Uterus (tissue), 2 donors: ENCODE results near the gene SCYGR6.

Experiments
- CTCF ChIP-seq, 4 experiments: fragments of 200-600 bp in 2 of 4; fragments of 450-650 bp in 2 of 4; sonication (generic) in 2 of 4; IDR thresholded peaks; one replicate each; pipeline ENCODE4 v1.5.1; 2016 to 2019; ENCODE audit warnings: antibody characterized with exemption in 4 of 4, mild to moderate bottlenecking in 2 of 4, moderate library complexity in 1 of 4
- POLR2A ChIP-seq, 2 donors: fragments of 450-650 bp; IDR thresholded peaks; one replicate each; pipeline ENCODE4 v1.6.1; 2016; ENCODE audit warnings: antibody characterized with exemption in 2 of 2, mild to moderate bottlenecking in 1 of 2, moderate library complexity in 1 of 2

- TF ChIP-seq CTCF (IDR thresholded peaks at IDR 0.05) (no peak), POLR2A (IDR thresholded peaks at IDR 0.05) (no peak)
Observed at GRCh38 chr2:227748079-227748478, 23.5 kb upstream of the SCYGR6 start.
